HepG2 (cell line): ENCODE results near the gene UEVLD. TPM values are rescaled to one million over a fixed set of nuclear protein-coding genes. Genes with fewer than 3 reads are reported as not detected.

Source experiments
- BCL6 ChIP-seq: IDR thresholded peaks from 2 replicates; pipeline ENCODE4 v1.6.1; 2016; ENCODE audit warnings: missing genetic modification reagents, missing compliant biosample characterization
- CEBPB ChIP-seq: IDR thresholded peaks from 2 replicates; pipeline ENCODE4 v1.6.1; 2011; ENCODE audit warnings: low read depth, low read length, improper control_type of control experiment, borderline replicate concordance
- FOXK2 ChIP-seq: fragments of 450-650 bp; IDR thresholded peaks from 2 replicates; pipeline ENCODE4 v1.6.1; 2016
- GATA4 ChIP-seq: sonication (generic); IDR thresholded peaks from 2 replicates; pipeline ENCODE4 v1.6.1; 2016; ENCODE audit warnings: antibody characterized with exemption, low read depth, borderline replicate concordance
- MLLT10 ChIP-seq: sonication (generic); formaldehyde crosslinking; IDR thresholded peaks from 2 replicates; pipeline ENCODE4 v1.4.0; 2020; ENCODE audit warnings: missing genetic modification reagents
- MXD3 ChIP-seq: IDR thresholded peaks from 2 replicates; pipeline ENCODE4 v1.6.1; 2016; ENCODE audit warnings: mild to moderate bottlenecking, missing biosample characterization, missing genetic modification reagents
- PPARG ChIP-seq: conservative IDR thresholded peaks from 2 replicates; pipeline ENCODE4 v1.6.1; 2016; ENCODE audit warnings: missing biosample characterization, missing genetic modification reagents
- RFX5 ChIP-seq: IDR thresholded peaks from 2 replicates; pipeline ENCODE4 v1.6.1; 2011; ENCODE audit warnings: low read depth, low read length, improper control_type of control experiment
- RXRB ChIP-seq: IDR thresholded peaks from 2 replicates; pipeline ENCODE4 v1.6.1; 2016; ENCODE audit warnings: borderline replicate concordance, missing genetic modification reagents, missing compliant biosample characterization
- SKI ChIP-seq: fragments of 450-650 bp; IDR thresholded peaks from one replicate; pipeline ENCODE4 v1.6.1; 2018; ENCODE audit warnings: mild to moderate bottlenecking; ENCODE audit not compliant: partially characterized antibody
- SMAD1 ChIP-seq: sonication (generic); formaldehyde crosslinking; IDR thresholded peaks from 2 replicates; pipeline ENCODE4 v1.4.0; 2020; ENCODE audit warnings: missing genetic modification reagents, low read depth, mild to moderate bottlenecking, borderline replicate concordance
- SOX5 ChIP-seq: IDR thresholded peaks from 2 replicates; pipeline ENCODE4 v1.6.1; 2016; ENCODE audit warnings: borderline replicate concordance
- SP140L ChIP-seq: sonication (generic); formaldehyde crosslinking; IDR thresholded peaks from 2 replicates; pipeline ENCODE4 v1.4.0; 2020; ENCODE audit warnings: missing genetic modification reagents, borderline replicate concordance
- STAT6 ChIP-seq: sonication (generic); formaldehyde crosslinking; IDR thresholded peaks from 2 replicates; pipeline ENCODE4 v1.4.0; 2020; ENCODE audit warnings: missing genetic modification reagents, mild to moderate bottlenecking, borderline replicate concordance
- TBL1XR1 ChIP-seq: fragments of 150-350 bp; IDR thresholded peaks from 2 replicates; pipeline ENCODE4 v1.6.1; 2014; ENCODE audit warnings: borderline replicate concordance, low read length; ENCODE audit not compliant: partially characterized antibody
- TOE1 ChIP-seq: sonication (generic); formaldehyde crosslinking; IDR thresholded peaks from 2 replicates; pipeline ENCODE4 v1.4.0; 2020; ENCODE audit warnings: mild to moderate bottlenecking, missing genetic modification reagents
- ZKSCAN1 ChIP-seq: fragments of 150-350 bp; IDR thresholded peaks from 2 replicates; pipeline ENCODE4 v1.6.1; 2014; ENCODE audit warnings: low read length
- ZNF329 ChIP-seq: sonication (generic); formaldehyde crosslinking; IDR thresholded peaks from 2 replicates; pipeline ENCODE4 v1.9.0; 2021; ENCODE audit warnings: low read depth, mild to moderate bottlenecking, missing genetic modification reagents
- ZNF746 ChIP-seq: sonication (generic); formaldehyde crosslinking; IDR thresholded peaks from 2 replicates; pipeline ENCODE4 v1.8.0; 2022; ENCODE audit warnings: mild to moderate bottlenecking, missing genetic modification reagents
- ZSCAN5A ChIP-seq: sonication (generic); formaldehyde crosslinking; IDR thresholded peaks from 2 replicates; pipeline ENCODE4 v1.8.0; 2022; ENCODE audit warnings: mild to moderate bottlenecking, missing genetic modification reagents, borderline replicate concordance
- polyA plus RNA-seq, 8 experiments: library from polyadenylated mRNA; depleted of rRNA in 3 of 8; stranded (reverse) in 7 of 8; unstranded in 1 of 8; fragments of >200 nt; fragmentation: Illumina TruSeq in 4 of 8; extraction: Trizol in 4 of 8; gene quantifications; 2 replicates each; pipeline versions ENCODE4 v1.2.1 to v1.2.3, GENCODE V29; 2011 to 2016; ENCODE audit warnings: low read depth in 4 of 8, missing spikeins in 1 of 8, mixed read lengths in 1 of 8; ENCODE audit not compliant: insufficient read depth in 1 of 8
- total RNA-seq, 5 experiments: library from RNA; depleted of rRNA; stranded (reverse); fragments of >200 nt; fragmentation: Illumina TruSeq; extraction: Trizol; gene quantifications; 2 replicates each; pipeline ENCODE4 v1.2.3, GENCODE V29; 2016; ENCODE audit warnings: low read depth in 1 of 5
- TF ChIP-seq, protein P1 (sequence below): IDR thresholded peaks from 2 replicates; pipeline ENCODE4 v1.4.0; 2020; ENCODE audit warnings: mild to moderate bottlenecking, missing genetic modification reagents
- TF ChIP-seq, protein P2 (sequence below): sonication (generic); formaldehyde crosslinking; conservative IDR thresholded peaks from 2 replicates; pipeline ENCODE4 v1.8.0; 2022; ENCODE audit warnings: missing genetic modification reagents

The UEVLD gene
- total and polyA plus RNA-seq, 2 of the 13 experiments (the other 11 are each of a cell fraction or from before 2014, with no cell fraction given), result 5.7 to 13.7 TPM

- TF ChIP-seq, protein P1, sequence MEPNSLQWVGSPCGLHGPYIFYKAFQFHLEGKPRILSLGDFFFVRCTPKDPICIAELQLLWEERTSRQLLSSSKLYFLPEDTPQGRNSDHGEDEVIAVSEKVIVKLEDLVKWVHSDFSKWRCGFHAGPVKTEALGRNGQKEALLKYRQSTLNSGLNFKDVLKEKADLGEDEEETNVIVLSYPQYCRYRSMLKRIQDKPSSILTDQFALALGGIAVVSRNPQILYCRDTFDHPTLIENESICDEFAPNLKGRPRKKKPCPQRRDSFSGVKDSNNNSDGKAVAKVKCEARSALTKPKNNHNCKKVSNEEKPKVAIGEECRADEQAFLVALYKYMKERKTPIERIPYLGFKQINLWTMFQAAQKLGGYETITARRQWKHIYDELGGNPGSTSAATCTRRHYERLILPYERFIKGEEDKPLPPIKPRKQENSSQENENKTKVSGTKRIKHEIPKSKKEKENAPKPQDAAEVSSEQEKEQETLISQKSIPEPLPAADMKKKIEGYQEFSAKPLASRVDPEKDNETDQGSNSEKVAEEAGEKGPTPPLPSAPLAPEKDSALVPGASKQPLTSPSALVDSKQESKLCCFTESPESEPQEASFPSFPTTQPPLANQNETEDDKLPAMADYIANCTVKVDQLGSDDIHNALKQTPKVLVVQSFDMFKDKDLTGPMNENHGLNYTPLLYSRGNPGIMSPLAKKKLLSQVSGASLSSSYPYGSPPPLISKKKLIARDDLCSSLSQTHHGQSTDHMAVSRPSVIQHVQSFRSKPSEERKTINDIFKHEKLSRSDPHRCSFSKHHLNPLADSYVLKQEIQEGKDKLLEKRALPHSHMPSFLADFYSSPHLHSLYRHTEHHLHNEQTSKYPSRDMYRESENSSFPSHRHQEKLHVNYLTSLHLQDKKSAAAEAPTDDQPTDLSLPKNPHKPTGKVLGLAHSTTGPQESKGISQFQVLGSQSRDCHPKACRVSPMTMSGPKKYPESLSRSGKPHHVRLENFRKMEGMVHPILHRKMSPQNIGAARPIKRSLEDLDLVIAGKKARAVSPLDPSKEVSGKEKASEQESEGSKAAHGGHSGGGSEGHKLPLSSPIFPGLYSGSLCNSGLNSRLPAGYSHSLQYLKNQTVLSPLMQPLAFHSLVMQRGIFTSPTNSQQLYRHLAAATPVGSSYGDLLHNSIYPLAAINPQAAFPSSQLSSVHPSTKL, result peak; percentile 67
- peak; percentile 78; the same call in 1 of the 2 replicates for TF ChIP-seq SOX5 (CRISPR knock-in tag)
- TF ChIP-seq CEBPB, result no peak
- no peak for TF ChIP-seq SMAD1 (CRISPR knock-in tag)
- TF ChIP-seq SKI, result no peak
- TF ChIP-seq ZNF329 (CRISPR knock-in tag), result no peak
- TF ChIP-seq, protein P2, sequence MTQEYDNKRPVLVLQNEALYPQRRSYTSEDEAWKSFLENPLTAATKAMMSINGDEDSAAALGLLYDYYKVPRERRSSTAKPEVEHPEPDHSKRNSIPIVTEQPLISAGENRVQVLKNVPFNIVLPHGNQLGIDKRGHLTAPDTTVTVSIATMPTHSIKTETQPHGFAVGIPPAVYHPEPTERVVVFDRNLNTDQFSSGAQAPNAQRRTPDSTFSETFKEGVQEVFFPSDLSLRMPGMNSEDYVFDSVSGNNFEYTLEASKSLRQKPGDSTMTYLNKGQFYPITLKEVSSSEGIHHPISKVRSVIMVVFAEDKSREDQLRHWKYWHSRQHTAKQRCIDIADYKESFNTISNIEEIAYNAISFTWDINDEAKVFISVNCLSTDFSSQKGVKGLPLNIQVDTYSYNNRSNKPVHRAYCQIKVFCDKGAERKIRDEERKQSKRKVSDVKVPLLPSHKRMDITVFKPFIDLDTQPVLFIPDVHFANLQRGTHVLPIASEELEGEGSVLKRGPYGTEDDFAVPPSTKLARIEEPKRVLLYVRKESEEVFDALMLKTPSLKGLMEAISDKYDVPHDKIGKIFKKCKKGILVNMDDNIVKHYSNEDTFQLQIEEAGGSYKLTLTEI (CRISPR knock-in tag), result no peak
- TF ChIP-seq TBL1XR1, result no peak
- TF ChIP-seq TOE1 (CRISPR knock-in tag), result no peak
- no peak for TF ChIP-seq ZSCAN5A (CRISPR knock-in tag)
- TF ChIP-seq PPARG (CRISPR knock-in tag), result peak; percentile 70
- TF ChIP-seq RXRB (CRISPR knock-in tag), result peak; percentile 86
- no peak for TF ChIP-seq STAT6
- TF ChIP-seq SP140L (CRISPR knock-in tag), result no peak
- TF ChIP-seq MLLT10 (CRISPR knock-in tag), result no peak
- TF ChIP-seq RFX5, result no peak
- TF ChIP-seq ZNF746 (CRISPR knock-in tag), result no peak
- peak; percentile 43; the same call in 1 of the 2 replicates for TF ChIP-seq BCL6 (CRISPR knock-in tag)
- no peak for TF ChIP-seq GATA4
- no peak for TF ChIP-seq ZKSCAN1
- no peak for TF ChIP-seq MXD3
- TF ChIP-seq FOXK2, result no peak
Observed at GRCh38 chr11:18524248-18524647, 64.3 kb downstream of the UEVLD start (continued).
